Smooth muscle cell of the brain vasculature (primary cell): Measurements from ENCODE around the gene MFSD8.
A peak's percentile ranks its signal among the peaks of the same experiment; 100 is the strongest.
"Not testable (repeated sequence)": the region's sequence is repeated elsewhere in the genome, so short reads cannot be mapped to it uniquely, and the experiment has no call there.

Source experiments
- DNase-seq: peaks from one replicate; pipeline ENCODE4 v3.0.0-alpha.2; 2012; ENCODE audit warnings: low read depth, low spot score

Gene MFSD8

GRCh38 chr4:127931836-127932235, 33.1 kb downstream of the MFSD8 start:
- DNase-seq, result not testable (repeated sequence)

GRCh38 chr4:127930175-127930574, 34.8 kb downstream of the MFSD8 start:
- no peak for DNase-seq

GRCh38 chr4:127925720-127926119, 39.3 kb downstream of the MFSD8 start:
- not testable (repeated sequence) for DNase-seq

GRCh38 chr4:127922226-127922625, 42.7 kb downstream of the MFSD8 start:
- DNase-seq, result no peak

- no peak for DNase-seq
These were observed 44.5 kb downstream of the MFSD8 start for GRCh38 chr4:127920521-127920920.

GRCh38 chr4:127917151-127917550, 47.8 kb downstream of the MFSD8 start:
- no peak for DNase-seq

- DNase-seq, result no peak
These were observed 48.5 kb downstream of the MFSD8 start for GRCh38 chr4:127916512-127916911.

GRCh38 chr4:127905029-127905428, 59.9 kb downstream of the MFSD8 start:
- no peak for DNase-seq

- not testable (repeated sequence) for DNase-seq
These were observed 65.3 kb downstream of the MFSD8 start for GRCh38 chr4:127899682-127900081.

- no peak for DNase-seq
These were observed 68.4 kb downstream of the MFSD8 start for GRCh38 chr4:127896528-127896927.

- DNase-seq, result no peak
These were observed 68.9 kb downstream of the MFSD8 start for GRCh38 chr4:127896069-127896468.

- DNase-seq, result no peak
These were observed 75.1 kb downstream of the MFSD8 start for GRCh38 chr4:127889903-127890302.

- DNase-seq, result no peak
These were observed 76.4 kb downstream of the MFSD8 start for GRCh38 chr4:127888559-127888958.

GRCh38 chr4:127881563-127881864, 83.5 kb downstream of the MFSD8 start:
- no peak for DNase-seq

- peak; percentile 90 for DNase-seq
These were observed 84.0 kb downstream of the MFSD8 start, which contains the start of gene PLK4 for GRCh38 chr4:127880763-127881562. Gene PLK4, plus strand, starts transcription at chr4:127880893. Its CDS starts 242 bp downstream, at chr4:127881135.

GRCh38 chr4:127875791-127876190, 89.2 kb downstream of the MFSD8 start:
- DNase-seq, result no peak

GRCh38 chr4:127870688-127871087, 94.3 kb downstream of the MFSD8 start:
- peak; percentile 72 for DNase-seq

GRCh38 chr4:127870281-127870680, 94.7 kb downstream of the MFSD8 start:
- no peak for DNase-seq

GRCh38 chr4:127868196-127868595, 96.8 kb downstream of the MFSD8 start:
- no peak for DNase-seq
